GM12872 (cell line): ENCODE results near the gene C5orf15.

Experiments used
- CTCF ChIP-seq: IDR thresholded peaks from 3 replicates; pipeline ENCODE4 v1.5.1; 2011; ENCODE audit warnings: low read depth, mild to moderate bottlenecking, low read length, moderate library complexity; ENCODE audit not compliant: insufficient read depth

Gene C5orf15

GRCh38 chr5:133967124-133967523, 1.3 kb downstream of the C5orf15 start:
- TF ChIP-seq CTCF = no peak

GRCh38 chr5:133966090-133966489, 2.3 kb downstream of the C5orf15 start:
- no peak for TF ChIP-seq CTCF

- no peak for TF ChIP-seq CTCF
These were observed 4.8 kb downstream of the C5orf15 start for GRCh38 chr5:133963493-133964128.

DNA sequence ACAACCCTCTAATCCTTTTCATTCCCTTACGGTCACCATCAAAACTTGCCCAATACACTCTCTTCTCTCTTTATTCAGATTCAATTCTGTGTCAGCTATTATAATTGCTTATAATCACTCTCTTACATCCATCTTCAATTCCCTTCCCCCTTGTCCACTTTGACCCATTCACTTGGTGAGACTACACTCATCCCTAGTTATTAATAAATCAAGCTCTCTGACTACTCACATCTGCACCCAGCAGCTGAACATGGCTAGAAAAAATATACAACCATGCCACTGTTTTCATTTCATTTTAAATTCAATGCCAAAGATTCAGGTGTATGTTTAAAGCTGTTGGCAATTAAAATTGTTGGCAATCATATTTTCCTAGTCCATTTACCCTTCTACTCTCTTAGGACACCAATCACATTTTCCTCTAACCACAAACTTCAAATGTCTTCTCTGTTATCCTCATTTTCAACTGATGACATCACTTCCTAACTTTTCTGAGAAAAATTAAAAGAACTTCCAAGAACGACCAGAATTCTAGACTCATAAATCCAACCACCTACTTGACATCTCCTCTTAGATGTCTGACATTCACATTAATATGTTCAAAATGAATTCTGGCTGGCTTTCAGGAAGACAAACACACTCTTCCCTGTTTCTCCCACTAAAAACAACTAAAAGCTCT, 5.5 kb downstream of the C5orf15 start:
- no peak for TF ChIP-seq CTCF

DNA sequence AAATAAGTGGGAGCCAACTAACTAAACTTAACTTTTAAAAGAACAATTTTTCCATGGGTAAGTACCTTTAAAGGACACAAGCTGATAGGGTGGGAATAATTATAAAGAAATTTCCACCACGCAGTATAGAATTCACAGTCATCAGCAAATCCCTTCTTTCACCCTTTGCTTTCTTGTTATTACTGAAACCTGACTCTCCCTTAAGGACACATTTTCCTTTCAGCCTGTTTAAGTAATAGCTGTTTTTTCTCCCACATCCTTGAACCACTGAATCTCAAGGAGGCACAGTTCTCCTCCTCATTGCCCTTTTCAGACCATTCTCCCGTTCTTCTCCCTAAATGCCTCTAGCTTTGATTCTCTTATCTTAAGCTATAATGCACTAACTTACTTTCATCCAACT, 6.3 kb downstream of the C5orf15 start:
- no peak for TF ChIP-seq CTCF

DNA sequence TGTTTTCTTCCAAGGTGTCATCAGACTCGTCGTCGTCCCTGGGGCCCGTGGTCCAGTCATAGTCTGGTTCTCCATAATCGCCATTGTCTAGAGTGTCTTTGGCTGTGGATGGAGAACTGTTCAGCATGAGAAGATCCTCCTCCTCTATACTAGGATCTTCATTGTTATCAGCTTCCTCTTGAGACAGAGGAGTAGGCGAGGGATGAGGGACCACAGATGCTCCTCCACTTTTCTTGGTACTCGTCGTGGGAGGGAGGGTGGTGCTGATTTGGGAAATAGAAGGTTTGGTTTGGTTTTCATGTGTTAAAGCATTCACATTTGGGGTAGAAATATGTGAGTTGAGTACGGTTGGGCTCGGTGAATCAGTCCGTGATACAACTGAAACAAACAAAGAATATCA, 8.8 kb downstream of the C5orf15 start:
- no peak for TF ChIP-seq CTCF

- TF ChIP-seq CTCF = no peak
These were observed 10.8 kb downstream of the C5orf15 start for GRCh38 chr5:133957591-133957990.
